Panc1 (cell line): Measurements from ENCODE around the gene MOCS1. TPM values are rescaled to one million over a fixed set of nuclear protein-coding genes. Genes with fewer than 3 reads are reported as not detected.

Experiments used
- ATAC-seq: fragments of 200-7000 bp; cut with Tn5 transposase; 2 replicates; pipeline ENCODE4 v1.9.1; 2020; ENCODE audit warnings: mild to moderate bottlenecking, moderate library complexity
- BruUV-seq: library from RNA; stranded (reverse); fragments of 400-500 nt; replicated peaks from 2 replicates; lab custom pipeline; 2021; lab: Mats Ljungman, UMichigan
- CTCF ChIA-PET: fragments of 300-600 bp; sonication (Branson Sonifier 250); formaldehyde crosslinking; loops from one replicate; lab custom pipeline; 2022; ENCODE audit warnings: antibody characterized with exemption; lab: Charles Lee
- POLR2A ChIA-PET: fragments of 300-600 bp; sonication (Branson Sonifier 250); formaldehyde crosslinking; loops from one replicate; lab custom pipeline; 2022; ENCODE audit warnings: antibody characterized with exemption; lab: Charles Lee
- DNase-seq: peaks from one replicate; pipeline ENCODE4 v3.0.0-alpha.2; 2010; ENCODE audit warnings: low read depth, low spot score
- H3K27ac ChIP-seq: 2 replicates; pipeline ENCODE4 v1.5.1; 2011; ENCODE audit warnings: mild to moderate bottlenecking, low read length, inconsistent platforms
- H3K27me3 ChIP-seq: fragments of 200-500 bp; sonication (Bioruptor generic); 2 replicates; pipeline ENCODE4 v1.6.0; 2014; ENCODE audit warnings: low read length, inconsistent platforms; ENCODE audit not compliant: control insufficient read depth, insufficient read depth
- H3K36me3 ChIP-seq: fragments of 200-500 bp; sonication (Bioruptor generic); 2 replicates; pipeline ENCODE4 v1.5.1; 2014; ENCODE audit warnings: inconsistent platforms, mild to moderate bottlenecking, low read length, moderate library complexity; ENCODE audit not compliant: control insufficient read depth, insufficient read depth
- H3K4me1 ChIP-seq: 2 replicates; pipeline ENCODE4 v1.5.1; 2011; ENCODE audit warnings: inconsistent platforms, mild to moderate bottlenecking, low read length, moderate library complexity; ENCODE audit not compliant: control insufficient read depth, insufficient read depth
- H3K4me3 ChIP-seq, 2 experiments: 2 replicates each; pipeline ENCODE4 v1.5.1; 2011 to 2012; ENCODE audit warnings: low read depth in 2 of 2, low read length in 2 of 2, mild to moderate bottlenecking in 2 of 2, inconsistent platforms in 1 of 2, moderate library complexity in 1 of 2
- H3K9me3 ChIP-seq: fragments of 200-500 bp; sonication (Bioruptor generic); 2 replicates; pipeline ENCODE4 v1.5.1; 2014; ENCODE audit warnings: low read depth, mild to moderate bottlenecking, inconsistent platforms, low read length, moderate library complexity; ENCODE audit not compliant: control insufficient read depth, insufficient read depth
- CTCF ChIP-seq: fragments of 450-650 bp; IDR thresholded peaks from 2 replicates; pipeline ENCODE4 v1.5.1; 2017; ENCODE audit warnings: mild to moderate bottlenecking
- POLR2AphosphoS5 ChIP-seq: IDR thresholded peaks from 2 replicates; pipeline ENCODE4 v1.6.1; 2012; ENCODE audit warnings: mild to moderate bottlenecking, low read depth, low read length, moderate library complexity
- REST ChIP-seq, 2 experiments: IDR thresholded peaks; 2 replicates each; pipeline ENCODE4 v1.6.1; 2011 to 2012; ENCODE audit warnings: low read depth in 2 of 2, control low read depth in 1 of 2, low read length in 1 of 2, mild to moderate bottlenecking in 1 of 2, moderate library complexity in 1 of 2; ENCODE audit not compliant: insufficient read depth in 1 of 2
- SIN3A ChIP-seq: IDR thresholded peaks from 2 replicates; pipeline ENCODE4 v1.6.1; 2012; ENCODE audit warnings: low read depth, mild to moderate bottlenecking, low read length, moderate library complexity, borderline replicate concordance; ENCODE audit not compliant: insufficient read depth
- TCF7L2 ChIP-seq: IDR thresholded peaks from 2 replicates; pipeline ENCODE4 v1.6.1; 2011; ENCODE audit warnings: mild to moderate bottlenecking, low read depth, low read length, inconsistent platforms
- in situ Hi-C: cut with HindIII; loops from 2 replicates; pipeline ENCODE4 v1.10.0; 2016; ENCODE audit warnings: low sequenced_read_pairs, low pct_unique_long_range_greater_than_20kb
- intact Hi-C: fragments of 100-400 bp; cut with micrococcal nuclease; formaldehyde crosslinking; loops from one replicate; pipeline ENCODE4 v1.10.0; 2022; ENCODE audit not compliant: unreplicated experiment
- total RNA-seq: library from RNA; stranded (reverse); gene quantifications from one replicate; pipeline ENCODE4 v1.2.1, GENCODE V29; 2021; ENCODE audit not compliant: unreplicated experiment

The MOCS1 gene
- total RNA-seq, 1 experiment from 2014 or later: 0.98 TPM

DNA sequence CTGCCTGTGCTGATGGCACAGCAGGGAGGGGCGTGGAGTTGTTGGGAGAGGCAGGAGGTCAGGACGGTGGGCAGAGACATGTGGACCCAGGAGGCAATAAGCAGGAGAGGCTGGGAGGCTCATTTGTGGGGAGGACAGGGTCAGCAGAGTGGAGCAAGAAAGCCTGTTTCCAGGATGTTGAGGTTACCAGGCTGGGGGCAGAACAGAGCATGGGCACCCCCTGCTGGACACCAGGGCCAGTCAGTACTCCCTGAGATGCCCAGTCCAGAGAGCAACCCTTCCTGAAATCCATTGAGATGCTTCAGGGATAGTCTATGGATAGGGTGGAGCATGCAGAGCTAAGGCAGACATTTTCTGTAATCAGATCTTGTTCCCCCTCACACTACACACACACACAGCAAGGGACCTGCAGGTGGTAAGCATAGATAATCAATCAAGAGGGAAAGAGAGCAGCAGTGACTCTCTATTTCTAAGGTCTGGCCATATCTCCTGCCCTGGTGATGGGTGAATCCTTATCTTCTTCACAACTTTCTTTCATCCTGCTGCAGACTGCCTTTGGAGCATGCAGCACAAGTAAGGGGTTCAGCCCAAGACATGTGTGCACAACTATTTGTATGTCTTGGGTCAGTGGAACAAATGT, 41.7 kb downstream of the MOCS1 start:
- intact Hi-C loops (no loop called here), in situ Hi-C loops (no loop called here)
- ATAC-seq (peak; percentile 85), DNase-seq (peak; percentile 4)
- no peaks in the 10 kb centered on the region for H3K36me3 ChIP-seq
- H3K4me1 ChIP-seq: no peaks in the 10 kb centered on the region
- ChIA-PET POLR2A (no interaction called here), CTCF (no interaction called here)
- H3K4me3 ChIP-seq: no peak overlapping the region
- peaks cover 2% of the 10 kb centered on the region; the same call in 1 of the 2 replicates for H3K27me3 ChIP-seq
- BruUV-seq: no TSS peak
- no peaks in the 10 kb centered on the region for H3K9me3 ChIP-seq
- TF ChIP-seq POLR2AphosphoS5 (no peak), CTCF (peak; percentile 72)
- H3K27ac ChIP-seq: no peak overlapping the region

DNA sequence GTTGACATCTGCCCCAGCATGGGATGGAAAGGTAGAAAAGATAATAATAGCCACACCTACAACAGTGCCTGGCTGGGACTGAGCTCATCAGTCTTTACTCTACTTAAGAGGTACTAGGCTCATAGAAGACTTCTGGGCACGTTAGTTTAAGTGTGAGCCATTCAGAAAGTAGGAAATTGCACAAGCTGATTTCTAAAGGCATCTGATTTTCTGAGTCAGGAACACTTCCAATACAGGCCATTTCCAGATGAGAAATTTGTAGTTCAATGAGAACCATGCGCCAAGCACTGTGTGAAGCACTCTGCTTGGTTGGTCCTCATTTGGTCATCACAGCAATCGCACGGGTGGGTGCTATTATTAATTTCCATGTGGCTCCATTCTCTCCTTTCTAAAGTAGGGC, 42.3 kb downstream of the MOCS1 start:
- no peak for TF ChIP-seq TCF7L2
- in situ Hi-C loops: no loop called here

GRCh38 chr6:39891353-39891752, 42.9 kb downstream of the MOCS1 start:
- Histone ChIP-seq H3K4me3 (no peak overlapping the region), H3K4me1 (no peaks in the 10 kb centered on the region), H3K9me3 (no peaks in the 10 kb centered on the region), H3K36me3 (no peaks in the 10 kb centered on the region), H3K27ac (no peak overlapping the region), H3K27me3 (peaks cover 2% of the 10 kb centered on the region; the same call in 1 of the 2 replicates)
- intact Hi-C loops (no loop called here), in situ Hi-C loops (no loop called here)
- BruUV-seq: no TSS peak
- ChIA-PET POLR2A (no interaction called here), CTCF (no interaction called here)
- TF ChIP-seq REST (IDR thresholded peaks at IDR 0.05; ENCODE audit: insufficient read depth in 1 of 2, low read depth in 2 of 2, low read length in 1 of 2) (no peak), TCF7L2 (no peak), CTCF (no peak), SIN3A (no peak), POLR2AphosphoS5 (no peak)
- ATAC-seq (no peak), DNase-seq (no peak)

More for the DNA sequence above, 42.3 kb downstream of the MOCS1 start:
- ChIA-PET CTCF (no interaction called here), POLR2A (no interaction called here)
- ATAC-seq (no peak), DNase-seq (no peak)
- H3K27ac ChIP-seq: no peak overlapping the region
- no peaks in the 10 kb centered on the region for H3K36me3 ChIP-seq
- no peaks in the 10 kb centered on the region for H3K4me1 ChIP-seq
- H3K27me3 ChIP-seq: peaks cover 2% of the 10 kb centered on the region; the same call in 1 of the 2 replicates
- H3K9me3 ChIP-seq: no peaks in the 10 kb centered on the region
- intact Hi-C loops: no loop called here
- no TSS peak for BruUV-seq
- H3K4me3 ChIP-seq: no peak overlapping the region
